AG04449 (cell line): ENCODE data around the gene PDXP.

Source experiments
- CTCF ChIA-PET: fragments of 350-600 bp; formaldehyde crosslinking; extraction: SDS; loops from one replicate; lab custom pipeline; 2021; ENCODE audit warnings: antibody characterized with exemption; lab: Yijun Ruan, JAX
- POLR2A ChIA-PET: fragments of 400-600, 350-600 bp; formaldehyde crosslinking; extraction: SDS; loops from one replicate; lab custom pipeline; 2020; ENCODE audit warnings: antibody characterized with exemption, inconsistent platforms; lab: Yijun Ruan, JAX
- DNase-seq: peaks from one replicate; pipeline ENCODE4 v3.0.0-alpha.2; 2010; ENCODE audit warnings: low read depth, low spot score
- H3K4me3 ChIP-seq: 2 replicates; pipeline ENCODE4 v1.5.1; 2011; ENCODE audit warnings: low read depth, mild to moderate bottlenecking, control low read depth, low read length
- CTCF ChIP-seq: IDR thresholded peaks from one replicate; pipeline ENCODE4 v1.5.1; 2011; ENCODE audit warnings: mild to moderate bottlenecking, moderate library complexity, low read length, control low read depth, inconsistent platforms; ENCODE audit not compliant: insufficient read depth; ENCODE audit errors: missing control alignments

Gene PDXP

GRCh38 chr22:37669586-37669985, 11.1 kb downstream of the PDXP start:
- H3K4me3 ChIP-seq, result no peak overlapping the region
- DNase-seq, result no peak
- no peak for TF ChIP-seq CTCF
- ChIA-PET POLR2A (interaction anchor here (1.1 to 1.3 kb wide), 2 partner anchors 10 to 11 kb away, joined by 3 to 5 read pairs; partner anchors contain the start of gene PDXP), CTCF (interaction anchor here (1.1 to 26.0 kb wide), 4 partner anchors 8 to 63 kb away, joined by 3 to 430 read pairs (median 8); partner anchors contain the start of genes SH3BP1 and TRIOBP)

- H3K4me3 ChIP-seq, result no peak overlapping the region
- DNase-seq, result no peak
- ChIA-PET POLR2A (no interaction called here), CTCF (interaction anchor here (4.0 to 26.0 kb wide), 3 partner anchors 9 to 33 kb away, joined by 20 to 430 read pairs (median 32); partner anchors contain the start of gene SH3BP1)
- no peak for TF ChIP-seq CTCF
These were observed 13.8 kb downstream of the PDXP start for GRCh38 chr22:37672206-37672919.

GRCh38 chr22:37672920-37673455, 14.5 kb downstream of the PDXP start:
- TF ChIP-seq CTCF, result no peak
- H3K4me3 ChIP-seq, result no peak overlapping the region
- no peak for DNase-seq
- ChIA-PET CTCF (interaction anchor here (4.0 to 26.0 kb wide), 3 partner anchors 9 to 34 kb away, joined by 20 to 430 read pairs (median 32); partner anchors contain the start of gene SH3BP1), POLR2A (no interaction called here)

GRCh38 chr22:37674248-37674647, 15.7 kb downstream of the PDXP start:
- ChIA-PET POLR2A (interaction anchor here (1.5 to 3.5 kb wide), 2 partner anchors 10 to 13 kb away, joined by 7 to 50 read pairs; no protein-coding TSS in a partner anchor), CTCF (interaction anchor here (0.6 to 26.0 kb wide), 6 partner anchors 8 to 36 kb away, joined by 3 to 430 read pairs (median 26); partner anchors contain the start of gene SH3BP1)
- no peak for TF ChIP-seq CTCF
- no peak for DNase-seq
- H3K4me3 ChIP-seq, result no peak overlapping the region

GRCh38 chr22:37674951-37675929, 16.7 kb downstream of the PDXP start, which contains the start of gene LGALS1:
Gene LGALS1, plus strand, starts transcription at chr22:37675636. Its CDS starts 67 bp downstream, at chr22:37675703.
- ChIA-PET POLR2A (interaction anchor here (0.6 to 3.5 kb wide), 26 partner anchors 11 to 1895 kb away, joined by 3 to 52 read pairs (median 6); partner anchors contain the start of genes GGA1, NOL12, PDXP and TRIOBP), CTCF (interaction anchor here (0.8 to 16.5 kb wide), 9 partner anchors 7 to 117 kb away, joined by 3 to 333 read pairs (median 4); partner anchors contain the start of genes GGA1, PDXP and SH3BP1)
- H3K4me3 ChIP-seq, result peak within 1 kb of the TSS; percentile 97
- DNase-seq, result peak; percentile 85
- TF ChIP-seq CTCF, result no peak
